ENCODE data around the gene RFLNA.

DNA sequence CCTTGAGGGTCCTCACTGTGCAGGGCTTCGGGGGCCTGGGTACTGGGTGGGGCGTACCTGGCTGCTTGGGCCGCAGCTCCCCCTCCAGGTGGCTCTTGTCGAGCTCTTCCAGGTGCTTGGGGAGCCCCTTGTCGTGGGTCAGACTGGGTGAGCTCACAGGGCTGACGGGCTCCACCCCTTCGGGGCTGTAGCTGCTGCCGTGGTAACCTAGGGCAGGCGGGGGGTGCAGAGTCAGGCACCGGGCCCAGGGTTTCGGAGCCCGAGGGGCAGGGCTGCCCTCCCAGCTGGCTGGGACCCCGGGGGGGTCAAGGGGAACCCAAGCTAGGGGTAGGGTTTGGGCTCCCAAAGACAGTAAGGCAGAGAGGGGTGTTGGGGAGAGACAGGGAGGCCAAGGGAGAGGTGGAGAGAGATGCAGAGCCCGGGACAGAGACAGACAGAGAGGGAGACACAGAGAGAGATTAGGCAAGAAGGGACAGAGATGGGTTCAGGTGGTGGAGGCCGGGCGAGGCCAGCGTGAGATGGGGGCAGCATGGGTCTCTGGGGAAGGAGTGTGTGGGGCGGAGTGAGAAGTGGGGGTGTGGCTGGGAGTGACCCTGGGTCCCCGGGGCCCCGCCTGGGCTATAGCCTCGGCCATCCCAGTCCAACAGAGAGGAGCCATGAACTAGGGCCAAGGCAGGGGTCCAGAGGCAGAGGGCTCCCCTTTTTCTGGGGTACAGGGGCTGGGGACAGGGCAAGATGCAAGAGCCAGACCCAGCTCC, 40.7 kb downstream of the RFLNA start:
- TF ChIP-seq, protein P1, sequence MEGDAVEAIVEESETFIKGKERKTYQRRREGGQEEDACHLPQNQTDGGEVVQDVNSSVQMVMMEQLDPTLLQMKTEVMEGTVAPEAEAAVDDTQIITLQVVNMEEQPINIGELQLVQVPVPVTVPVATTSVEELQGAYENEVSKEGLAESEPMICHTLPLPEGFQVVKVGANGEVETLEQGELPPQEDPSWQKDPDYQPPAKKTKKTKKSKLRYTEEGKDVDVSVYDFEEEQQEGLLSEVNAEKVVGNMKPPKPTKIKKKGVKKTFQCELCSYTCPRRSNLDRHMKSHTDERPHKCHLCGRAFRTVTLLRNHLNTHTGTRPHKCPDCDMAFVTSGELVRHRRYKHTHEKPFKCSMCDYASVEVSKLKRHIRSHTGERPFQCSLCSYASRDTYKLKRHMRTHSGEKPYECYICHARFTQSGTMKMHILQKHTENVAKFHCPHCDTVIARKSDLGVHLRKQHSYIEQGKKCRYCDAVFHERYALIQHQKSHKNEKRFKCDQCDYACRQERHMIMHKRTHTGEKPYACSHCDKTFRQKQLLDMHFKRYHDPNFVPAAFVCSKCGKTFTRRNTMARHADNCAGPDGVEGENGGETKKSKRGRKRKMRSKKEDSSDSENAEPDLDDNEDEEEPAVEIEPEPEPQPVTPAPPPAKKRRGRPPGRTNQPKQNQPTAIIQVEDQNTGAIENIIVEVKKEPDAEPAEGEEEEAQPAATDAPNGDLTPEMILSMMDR (conservative IDR thresholded peaks at IDR 0.05; ENCODE audit: low read depth, low read length): no peak
- TF ChIP-seq FOS (IDR thresholded peaks at IDR 0.05; ENCODE audit: low read depth, low read length) (no peak), RFX5 (IDR thresholded peaks at IDR 0.05; ENCODE audit: low read depth, low read length) (no peak), CEBPB (IDR thresholded peaks at IDR 0.05; ENCODE audit: low read depth, low read length) (no peak), SMC3 (IDR thresholded peaks at IDR 0.05; ENCODE audit: low read depth, low read length) (no peak)
- TF ChIP-seq, protein P2, sequence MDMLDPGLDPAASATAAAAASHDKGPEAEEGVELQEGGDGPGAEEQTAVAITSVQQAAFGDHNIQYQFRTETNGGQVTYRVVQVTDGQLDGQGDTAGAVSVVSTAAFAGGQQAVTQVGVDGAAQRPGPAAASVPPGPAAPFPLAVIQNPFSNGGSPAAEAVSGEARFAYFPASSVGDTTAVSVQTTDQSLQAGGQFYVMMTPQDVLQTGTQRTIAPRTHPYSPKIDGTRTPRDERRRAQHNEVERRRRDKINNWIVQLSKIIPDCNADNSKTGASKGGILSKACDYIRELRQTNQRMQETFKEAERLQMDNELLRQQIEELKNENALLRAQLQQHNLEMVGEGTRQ (IDR thresholded peaks at IDR 0.05; ENCODE audit: low read depth, low read length): no peak

Data from IMR-90 (cell line).